Suppressor macrophage (primary cell): ENCODE measurements around the gene TCFL5.
"Not testable (repeated sequence)": the region's sequence is repeated elsewhere in the genome, so short reads cannot be mapped to it uniquely, and the experiment has no call there.

ENCODE experiments used
- DNase-seq, 4 experiments: peaks; one replicate each; pipeline ENCODE4 v3.0.0-alpha.2; 2020 to 2022

Gene TCFL5

GRCh38 chr20:62879275-62880146 lies 17.9 kb upstream of the TCFL5 start:
- DNase-seq = no peak

GRCh38 chr20:62878244-62879038 lies 16.8 kb upstream of the TCFL5 start:
- no peak for DNase-seq

DNA sequence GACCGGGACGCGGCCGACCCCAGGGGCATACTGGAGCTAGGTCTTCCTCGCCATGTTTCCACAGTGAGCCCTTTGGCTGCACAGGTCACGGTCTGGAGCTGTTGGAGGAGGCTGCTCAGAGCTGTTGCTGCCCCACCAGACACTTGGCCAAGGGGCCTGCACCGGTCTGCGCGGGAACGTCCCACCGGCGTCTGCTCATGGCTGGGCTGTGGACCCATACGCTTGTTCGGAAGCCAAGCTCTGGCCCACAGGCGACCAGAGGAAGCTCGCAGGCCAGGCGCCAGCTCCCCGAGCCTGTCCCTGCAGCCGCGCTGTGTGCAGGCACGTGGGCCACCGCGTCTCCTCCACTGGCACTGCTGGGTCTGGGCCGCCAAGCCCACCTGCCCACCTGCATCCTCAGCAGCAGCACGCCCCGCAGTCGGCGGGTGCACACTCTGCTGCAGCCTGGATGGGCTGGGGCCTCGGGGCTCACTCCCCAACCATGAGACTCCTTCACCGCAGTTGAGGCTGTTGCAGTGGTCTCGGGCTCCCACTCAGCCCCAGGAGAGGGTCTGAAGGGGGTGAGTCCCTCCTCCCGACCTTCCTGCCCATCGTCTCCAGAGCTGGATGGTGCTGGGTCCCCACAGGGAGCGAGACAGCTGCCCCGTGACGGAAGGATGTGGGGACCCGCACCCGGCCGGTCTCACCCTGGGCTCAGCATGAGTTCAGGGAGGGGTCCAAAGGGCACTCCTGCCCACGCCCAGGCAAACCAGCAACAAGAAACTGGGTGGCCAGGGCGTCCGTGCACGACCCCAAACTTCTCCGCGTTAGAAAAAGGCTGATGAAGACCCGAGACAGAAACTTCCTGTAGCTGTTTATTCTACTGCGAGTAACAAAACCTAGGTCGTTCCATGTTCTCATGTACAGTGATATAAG lies 15.5 kb upstream of the TCFL5 start:
- DNase-seq = no peak

DNA sequence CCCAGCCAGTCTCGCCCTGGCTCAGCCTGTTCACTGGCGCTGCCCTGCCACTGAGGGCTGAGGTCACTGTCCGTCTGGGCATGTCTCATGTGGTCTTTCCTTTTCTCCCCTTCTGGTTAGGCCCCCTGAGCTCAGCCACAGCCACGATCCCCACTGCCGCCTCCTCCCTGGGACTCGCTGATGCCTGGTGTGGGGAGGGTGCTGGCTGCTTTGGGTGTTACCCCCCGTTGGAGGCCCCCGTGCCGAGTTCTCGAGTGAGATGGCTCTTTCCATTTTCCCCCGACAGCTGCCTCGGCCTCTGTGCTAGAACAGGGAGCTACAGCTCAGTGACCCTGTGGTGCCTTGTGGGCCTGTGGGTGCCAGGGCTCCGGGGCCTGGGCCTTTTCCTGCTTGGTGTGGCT lies 14.9 kb upstream of the TCFL5 start:
- no peak for DNase-seq

DNA sequence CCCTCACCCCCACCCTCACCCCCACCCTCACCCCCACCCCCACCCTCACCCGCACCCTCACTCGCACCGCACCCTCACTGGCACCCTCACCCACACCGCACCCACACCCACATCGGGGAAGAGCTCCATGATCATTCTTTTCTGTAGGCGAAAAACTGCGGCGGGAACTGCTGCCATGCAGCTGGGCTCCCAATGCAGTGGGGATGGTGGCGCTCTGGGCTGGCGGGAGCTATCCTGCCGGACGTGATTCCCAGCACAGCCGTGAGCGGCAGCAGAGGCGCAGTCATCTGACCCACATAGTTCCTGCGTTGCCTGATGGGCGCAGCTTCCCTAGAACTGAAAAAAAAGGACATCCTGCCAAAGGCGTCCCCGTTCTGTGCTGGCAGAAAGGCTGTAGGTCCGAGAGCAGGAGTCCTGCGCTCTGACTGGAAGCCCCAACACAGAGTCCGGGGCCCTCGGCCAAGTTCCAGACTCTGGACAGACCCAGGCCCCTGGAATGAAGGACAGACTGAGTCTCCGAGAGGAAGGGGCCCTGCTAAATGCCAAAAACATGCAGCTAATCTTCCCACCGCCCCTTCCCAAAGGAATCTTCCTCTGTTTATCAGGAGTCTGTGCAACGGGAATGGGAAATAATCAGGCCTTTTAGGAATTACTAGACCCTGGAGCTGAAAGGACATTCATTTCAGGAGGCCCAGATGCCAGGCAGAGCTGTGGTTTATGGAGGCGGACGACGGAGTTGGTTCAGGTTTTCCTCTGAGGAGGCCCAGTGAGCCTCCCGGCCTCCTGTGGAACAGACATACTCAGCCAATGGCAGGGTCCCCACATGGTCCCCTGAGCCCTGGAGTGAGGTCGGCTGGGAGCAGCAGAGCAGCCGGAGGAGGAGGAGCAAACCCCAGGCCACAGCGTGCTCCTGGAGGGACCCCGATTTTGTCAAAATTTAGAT lies 14.1 kb upstream of the TCFL5 start:
- peak; percentile 53 to 71 (median 62) for DNase-seq

DNA sequence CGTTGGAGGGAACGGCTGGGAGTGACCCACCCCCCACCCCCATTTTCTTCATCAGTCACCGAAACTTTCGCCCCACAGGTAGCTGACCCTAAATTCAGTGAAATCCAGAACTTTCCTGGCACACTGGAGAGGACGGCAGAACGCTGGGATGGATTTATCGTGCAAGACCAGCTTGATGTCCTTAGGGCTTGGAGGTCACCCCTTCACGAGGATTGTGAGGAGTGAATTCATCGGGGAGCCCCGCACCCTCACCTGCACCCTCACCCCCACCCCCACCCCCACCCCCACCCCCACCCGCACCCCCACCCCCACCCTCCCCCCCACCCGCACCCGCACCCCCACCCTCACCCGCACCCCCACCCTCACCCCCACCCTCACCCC lies 13.3 kb upstream of the TCFL5 start:
- DNase-seq = no peak

DNA sequence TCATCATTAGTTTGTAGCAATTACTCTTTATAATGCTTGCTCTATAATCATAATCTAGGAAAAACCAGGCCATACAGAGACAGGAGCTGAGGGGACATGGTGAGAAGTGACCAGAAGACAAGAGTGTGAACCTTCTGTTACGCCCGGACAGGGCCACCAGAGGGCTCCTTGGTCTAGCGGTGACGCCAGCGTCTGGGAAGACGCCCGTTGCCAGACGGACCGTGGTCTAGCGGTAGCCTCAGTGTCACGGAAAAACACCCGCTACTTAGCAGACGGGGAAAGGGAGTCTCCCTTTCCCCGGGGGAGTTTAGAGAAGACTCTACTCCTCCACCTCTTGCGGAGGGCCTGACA lies 12.0 kb upstream of the TCFL5 start:
- peak; percentile 59 to 71 (median 61) for DNase-seq

DNA sequence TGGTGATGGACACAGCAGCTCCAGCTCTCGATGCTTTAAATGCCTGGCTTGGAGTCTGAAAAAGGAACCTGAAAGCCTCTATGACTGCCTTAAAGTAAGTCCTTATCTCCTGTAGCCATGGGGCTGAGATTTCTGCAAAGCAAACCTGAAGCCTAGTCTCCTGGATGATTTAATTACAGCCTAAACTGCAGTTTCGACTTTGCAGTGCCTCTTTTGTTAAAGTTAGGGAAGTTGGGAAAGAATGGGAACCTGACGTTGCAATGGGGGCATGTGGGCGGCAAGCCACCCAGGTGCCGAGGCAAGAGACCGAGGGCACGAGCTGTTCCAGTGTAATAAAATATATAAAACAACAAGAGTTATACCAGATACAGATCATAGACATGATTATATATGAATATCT lies 11.7 kb upstream of the TCFL5 start:
- peak in 2 of 4 experiments; percentile 20 to 29 for DNase-seq

DNA sequence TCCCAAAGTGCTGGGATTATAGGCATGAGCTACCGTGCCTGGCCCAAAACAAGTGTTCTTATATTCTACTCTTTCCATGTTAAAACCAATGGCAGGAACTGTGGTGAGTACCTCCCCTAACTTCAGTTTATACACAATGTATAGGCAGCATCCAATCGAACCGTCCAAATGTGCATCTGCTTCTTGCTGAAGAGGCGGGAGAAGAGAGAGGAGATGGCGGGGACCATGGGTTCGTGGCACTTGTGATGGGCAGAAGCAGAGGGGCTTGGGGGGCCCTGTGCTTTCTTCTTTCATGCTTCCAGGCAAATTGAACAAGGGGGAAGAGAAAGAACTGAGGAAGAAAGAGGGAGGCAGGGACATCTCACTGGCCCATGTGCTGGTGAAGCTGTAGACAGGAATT lies 11.2 kb upstream of the TCFL5 start:
- DNase-seq = no peak

GRCh38 chr20:62872184-62872847 lies 10.7 kb upstream of the TCFL5 start:
- peak in 3 of 4 experiments; percentile 23 to 57 (median 52) for DNase-seq

DNA sequence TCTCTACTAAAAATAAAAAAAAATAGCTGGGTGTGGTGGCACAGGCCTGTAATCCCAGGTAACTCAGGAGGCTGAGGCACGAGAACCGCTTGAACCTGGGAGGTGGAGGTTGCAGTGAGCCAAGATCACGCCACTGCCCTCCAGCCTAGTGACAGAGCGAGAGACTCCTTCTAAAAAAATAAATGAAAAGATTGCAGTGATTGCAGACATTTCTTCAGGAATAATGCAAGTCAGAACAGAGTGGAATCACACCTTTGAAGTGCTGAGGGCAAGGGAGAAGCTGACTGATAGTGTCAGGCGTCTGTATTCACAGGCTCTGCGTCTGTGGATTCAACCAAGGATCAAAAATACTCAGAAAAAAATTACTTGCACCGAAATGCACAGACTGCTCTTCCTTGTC lies 2.6 kb upstream of the TCFL5 start:
- no peak for DNase-seq

DNA sequence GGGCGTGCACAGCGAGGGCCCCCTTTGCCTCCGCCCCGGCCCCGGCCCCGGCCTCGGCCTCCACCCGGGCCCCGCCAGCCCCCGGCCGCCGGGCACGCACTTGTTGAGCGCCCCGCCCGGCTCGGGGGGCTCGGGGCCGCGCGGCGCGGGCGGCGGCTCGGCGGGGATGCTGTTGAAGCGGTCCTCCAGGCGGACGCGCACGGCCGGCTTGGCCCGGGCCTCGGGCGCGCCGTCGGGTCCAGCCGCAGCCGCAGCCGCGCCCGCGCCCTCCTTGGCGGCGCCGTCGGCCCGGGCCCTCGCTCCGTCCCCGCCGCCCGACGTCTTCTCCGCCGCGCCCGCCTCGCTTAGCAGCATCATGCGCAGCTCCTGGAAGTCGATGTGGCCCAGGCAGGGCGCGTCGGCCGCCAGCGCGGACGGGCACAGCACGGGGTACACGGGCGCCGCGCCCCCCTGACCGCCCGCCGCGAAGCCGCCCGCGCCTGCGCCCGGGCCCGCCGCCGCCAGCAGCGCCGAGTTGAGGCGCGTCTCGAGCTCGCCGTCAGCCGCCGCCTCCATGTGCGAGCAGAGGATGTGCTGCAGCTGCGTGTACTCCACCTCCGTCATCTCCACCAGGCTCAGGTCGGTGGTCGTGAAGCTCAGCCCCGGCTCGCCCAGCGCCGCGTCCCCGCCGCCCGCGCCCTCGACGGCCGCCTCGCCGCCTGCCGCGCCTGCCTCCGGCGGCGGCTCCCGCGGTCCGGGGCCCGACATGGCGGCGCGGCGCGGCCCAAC lies 514 bp downstream of the TCFL5 start:
- peak; percentile 28 to 69 (median 48) for DNase-seq

DNA sequence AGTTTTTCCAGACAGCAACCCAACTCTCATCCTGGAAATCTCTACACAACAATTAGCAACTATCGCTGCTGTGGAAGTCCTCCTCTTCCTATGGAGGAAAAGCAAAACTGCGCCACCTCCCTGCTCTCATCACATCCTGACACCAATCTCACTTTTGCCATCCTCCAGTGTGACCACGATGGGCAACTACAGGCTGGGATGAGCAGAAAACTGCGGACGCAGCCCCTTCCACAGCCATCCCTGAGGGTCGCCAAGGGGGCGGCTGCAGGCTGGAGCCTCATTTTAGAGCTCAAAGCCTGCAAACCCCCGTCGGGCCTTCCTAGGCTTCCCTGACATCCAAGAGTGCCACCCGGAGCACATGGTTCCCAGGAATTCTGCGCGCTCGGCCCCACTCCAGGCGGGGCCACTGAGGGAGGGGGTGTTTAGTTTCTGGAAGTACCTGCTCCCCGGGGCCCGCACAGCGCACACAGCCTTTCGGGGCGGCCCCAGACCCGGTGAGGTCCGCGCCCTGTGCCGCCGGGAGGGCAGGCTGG lies 1.2 kb downstream of the TCFL5 start:
- DNase-seq = no peak

- no peak for DNase-seq
Observed at GRCh38 chr20:62859721-62860120, 1.9 kb downstream of the TCFL5 start.

GRCh38 chr20:62858058-62858830 lies 3.4 kb downstream of the TCFL5 start:
- peak in 2 of 4 experiments; percentile 15 to 16 for DNase-seq

GRCh38 chr20:62856931-62857619 lies 4.5 kb downstream of the TCFL5 start:
- no peak for DNase-seq

DNA sequence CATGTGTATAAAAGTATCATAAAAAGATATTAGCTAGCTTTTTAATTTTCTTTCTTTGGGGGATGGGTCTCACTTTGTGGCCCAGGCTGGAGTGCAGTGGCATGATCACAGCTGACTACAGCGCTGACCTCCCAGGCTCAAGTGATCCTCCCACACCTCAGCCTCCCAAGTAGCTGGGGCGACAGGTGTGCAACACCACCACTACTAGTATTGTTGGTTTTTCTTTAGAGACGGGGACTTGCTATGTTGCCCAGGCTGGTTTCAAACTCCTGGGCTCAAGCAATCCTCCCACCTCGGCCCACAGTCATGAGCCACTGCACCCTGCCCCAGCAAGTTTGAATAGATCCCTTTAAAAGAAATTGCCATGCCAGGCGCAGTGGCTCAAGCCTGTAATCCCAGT lies 6.5 kb downstream of the TCFL5 start:
- DNase-seq = no peak

DNA sequence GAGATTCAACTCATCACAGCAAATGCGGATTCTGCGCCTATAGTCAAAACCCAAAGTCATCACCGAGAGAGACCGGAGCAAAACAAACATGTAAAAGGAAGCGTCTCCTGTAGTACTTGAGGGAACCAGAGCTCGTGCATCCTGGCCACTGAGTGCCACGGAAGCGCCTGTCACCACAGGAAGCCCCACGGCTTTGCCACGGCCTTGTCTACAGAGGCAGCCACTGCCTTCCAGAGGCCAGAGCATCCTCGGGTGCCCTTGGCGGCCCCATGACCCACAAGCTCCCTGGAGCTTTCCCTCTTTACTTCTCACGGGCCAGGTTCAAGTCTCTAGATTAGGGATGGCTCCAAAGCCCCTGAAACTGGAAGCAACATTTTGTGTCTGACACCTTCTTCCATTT lies 7.5 kb downstream of the TCFL5 start:
- DNase-seq = no peak

GRCh38 chr20:62853304-62853703 lies 8.3 kb downstream of the TCFL5 start:
- not testable (repeated sequence) for DNase-seq
